ENCODE measurements around the gene MED29. TPM values are rescaled to one million over a fixed set of nuclear protein-coding genes. Genes with fewer than 3 reads are reported as not detected.

The MED29 gene
- total and polyA plus RNA-seq, 10 of the 15 experiments (the other 5 are each of a cell fraction or from before 2014, with no cell fraction given), result 3.2 to 36.6 (median 22.8) TPM

GRCh38 chr19:39403331-39404312 lies 12.4 kb downstream of the MED29 start (continued):
- TF ChIP-seq E4F1 (IDR thresholded peaks at IDR 0.05; ENCODE audit: borderline replicate concordance, partially characterized antibody), result no peak
- TF ChIP-seq STAT1 (conservative IDR thresholded peaks at IDR 0.05), result no peak
- TF ChIP-seq ZNF622 (IDR thresholded peaks at IDR 0.05), result no peak
- peak; percentile 77 for TF ChIP-seq NBN (IDR thresholded peaks at IDR 0.05)
- TF ChIP-seq RAD21 (IDR thresholded peaks at IDR 0.05; ENCODE audit: insufficient read depth, low read depth, low read length), result no peak
- TF ChIP-seq TAF1 (IDR thresholded peaks at IDR 0.05; ENCODE audit: borderline replicate concordance, low read depth, low read length), result 0 out of 2 replicates have a peak, but pooled peaks have one; percentile 46
- TF ChIP-seq RAD51 (IDR thresholded peaks at IDR 0.05), result no peak
- TF ChIP-seq ZNF24 (IDR thresholded peaks at IDR 0.05), result no peak
- no peak for TF ChIP-seq NFIC (IDR thresholded peaks at IDR 0.05; ENCODE audit: low read depth, low read length)
- TF ChIP-seq MEF2B (IDR thresholded peaks at IDR 0.05; ENCODE audit: partially characterized antibody, poor library complexity, severe bottlenecking), result peak; percentile 47
- no peak for TF ChIP-seq IRF4 (IDR thresholded peaks at IDR 0.05; ENCODE audit: low read depth, low read length)
- TF ChIP-seq ESRRA (IDR thresholded peaks at IDR 0.05; ENCODE audit: low read length), result no peak
- TF ChIP-seq E2F4 (IDR thresholded peaks at IDR 0.05; ENCODE audit: low read depth, low read length), result no peak
- no peak for TF ChIP-seq RFX5 (IDR thresholded peaks at IDR 0.05; ENCODE audit: low read depth, low read length)
- TF ChIP-seq, protein P1, sequence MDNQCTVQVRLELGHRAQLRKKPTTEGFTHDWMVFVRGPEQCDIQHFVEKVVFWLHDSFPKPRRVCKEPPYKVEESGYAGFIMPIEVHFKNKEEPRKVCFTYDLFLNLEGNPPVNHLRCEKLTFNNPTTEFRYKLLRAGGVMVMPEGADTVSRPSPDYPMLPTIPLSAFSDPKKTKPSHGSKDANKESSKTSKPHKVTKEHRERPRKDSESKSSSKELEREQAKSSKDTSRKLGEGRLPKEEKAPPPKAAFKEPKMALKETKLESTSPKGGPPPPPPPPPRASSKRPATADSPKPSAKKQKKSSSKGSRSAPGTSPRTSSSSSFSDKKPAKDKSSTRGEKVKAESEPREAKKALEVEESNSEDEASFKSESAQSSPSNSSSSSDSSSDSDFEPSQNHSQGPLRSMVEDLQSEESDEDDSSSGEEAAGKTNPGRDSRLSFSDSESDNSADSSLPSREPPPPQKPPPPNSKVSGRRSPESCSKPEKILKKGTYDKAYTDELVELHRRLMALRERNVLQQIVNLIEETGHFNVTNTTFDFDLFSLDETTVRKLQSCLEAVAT (IDR thresholded peaks at IDR 0.05), result peak; percentile 34; the same call in 1 of the 2 replicates
- TF ChIP-seq KLF5 (IDR thresholded peaks at IDR 0.05; ENCODE audit: partially characterized antibody), result no peak
- TF ChIP-seq, protein P2, sequence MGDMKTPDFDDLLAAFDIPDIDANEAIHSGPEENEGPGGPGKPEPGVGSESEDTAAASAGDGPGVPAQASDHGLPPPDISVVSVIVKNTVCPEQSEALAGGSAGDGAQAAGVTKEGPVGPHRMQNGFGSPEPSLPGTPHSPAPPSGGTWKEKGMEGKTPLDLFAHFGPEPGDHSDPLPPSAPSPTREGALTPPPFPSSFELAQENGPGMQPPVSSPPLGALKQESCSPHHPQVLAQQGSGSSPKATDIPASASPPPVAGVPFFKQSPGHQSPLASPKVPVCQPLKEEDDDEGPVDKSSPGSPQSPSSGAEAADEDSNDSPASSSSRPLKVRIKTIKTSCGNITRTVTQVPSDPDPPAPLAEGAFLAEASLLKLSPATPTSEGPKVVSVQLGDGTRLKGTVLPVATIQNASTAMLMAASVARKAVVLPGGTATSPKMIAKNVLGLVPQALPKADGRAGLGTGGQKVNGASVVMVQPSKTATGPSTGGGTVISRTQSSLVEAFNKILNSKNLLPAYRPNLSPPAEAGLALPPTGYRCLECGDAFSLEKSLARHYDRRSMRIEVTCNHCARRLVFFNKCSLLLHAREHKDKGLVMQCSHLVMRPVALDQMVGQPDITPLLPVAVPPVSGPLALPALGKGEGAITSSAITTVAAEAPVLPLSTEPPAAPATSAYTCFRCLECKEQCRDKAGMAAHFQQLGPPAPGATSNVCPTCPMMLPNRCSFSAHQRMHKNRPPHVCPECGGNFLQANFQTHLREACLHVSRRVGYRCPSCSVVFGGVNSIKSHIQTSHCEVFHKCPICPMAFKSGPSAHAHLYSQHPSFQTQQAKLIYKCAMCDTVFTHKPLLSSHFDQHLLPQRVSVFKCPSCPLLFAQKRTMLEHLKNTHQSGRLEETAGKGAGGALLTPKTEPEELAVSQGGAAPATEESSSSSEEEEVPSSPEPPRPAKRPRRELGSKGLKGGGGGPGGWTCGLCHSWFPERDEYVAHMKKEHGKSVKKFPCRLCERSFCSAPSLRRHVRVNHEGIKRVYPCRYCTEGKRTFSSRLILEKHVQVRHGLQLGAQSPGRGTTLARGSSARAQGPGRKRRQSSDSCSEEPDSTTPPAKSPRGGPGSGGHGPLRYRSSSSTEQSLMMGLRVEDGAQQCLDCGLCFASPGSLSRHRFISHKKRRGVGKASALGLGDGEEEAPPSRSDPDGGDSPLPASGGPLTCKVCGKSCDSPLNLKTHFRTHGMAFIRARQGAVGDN (IDR thresholded peaks at IDR 0.05), result 0 out of 2 replicates have a peak, but pooled peaks have one; percentile 56
- TF ChIP-seq POLR2AphosphoS5 (IDR thresholded peaks at IDR 0.05; ENCODE audit: low read length), result peak; percentile 60

Measured in GM12878 (cell line).